ENCODE data around the gene WDR27. TPM values are rescaled to one million over a fixed set of nuclear protein-coding genes. Genes with fewer than 3 reads are reported as not detected.

Gene WDR27
- polyA plus RNA-seq, 2 of the 4 experiments (the other 2 are of a cell fraction) = 18.9 to 36.1 TPM

GRCh38 chr6:169701311-169701953 is 397 bp downstream of the WDR27 start:
- H3K4me1 ChIP-seq = peaks cover 31% of the 10 kb centered on the region
- DNase-seq (ENCODE audit: low read depth in 1 of 2, low spot score in 1 of 2) = no peak
- WGBS (ENCODE audit: missing lambda C conversion rate) = 1% methylated on average over 10 of the region's 54 CpGs
- peak in 1 of 2 experiments; percentile 76; a peak in 3 of 6 replicates for ATAC-seq
- peak overlapping the region; percentile 67 for H3K4me3 ChIP-seq
- TF ChIP-seq ZC3H11A (IDR thresholded peaks at IDR 0.05) (no peak), JUN (IDR thresholded peaks at IDR 0.05) (no peak), TFCP2L1 (CRISPR knock-in tag; IDR thresholded peaks at IDR 0.05) (no peak), RAD21 (conservative IDR thresholded peaks at IDR 0.05 in 1 of 2, IDR thresholded peaks at IDR 0.05 in 1 of 2) (no peak), NFE2L2 (conservative IDR thresholded peaks at IDR 0.05; ENCODE audit: low read length) (no peak), BHLHE40 (IDR thresholded peaks at IDR 0.05; ENCODE audit: low read depth, low read length) (no peak), RCOR1 (IDR thresholded peaks at IDR 0.05; ENCODE audit: low read depth, low read length) (no peak), RFX5 (IDR thresholded peaks at IDR 0.05) (no peak)
- TF ChIP-seq, protein P1, sequence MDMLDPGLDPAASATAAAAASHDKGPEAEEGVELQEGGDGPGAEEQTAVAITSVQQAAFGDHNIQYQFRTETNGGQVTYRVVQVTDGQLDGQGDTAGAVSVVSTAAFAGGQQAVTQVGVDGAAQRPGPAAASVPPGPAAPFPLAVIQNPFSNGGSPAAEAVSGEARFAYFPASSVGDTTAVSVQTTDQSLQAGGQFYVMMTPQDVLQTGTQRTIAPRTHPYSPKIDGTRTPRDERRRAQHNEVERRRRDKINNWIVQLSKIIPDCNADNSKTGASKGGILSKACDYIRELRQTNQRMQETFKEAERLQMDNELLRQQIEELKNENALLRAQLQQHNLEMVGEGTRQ (IDR thresholded peaks at IDR 0.05) = no peak
- H3K9me3 ChIP-seq = no peaks in the 10 kb centered on the region
- peak overlapping the region; percentile 85 for H3K4me2 ChIP-seq
- peak overlapping the region; percentile 90 to 100 for H3K27ac ChIP-seq
- POLR2A ChIA-PET = interaction anchor here (0.9 to 2.1 kb wide), 4 partner anchors 21 to 409 kb away, joined by 3 to 13 read pairs (median 6); partner anchors contain the start of genes DYNLT2 and ERMARD
- CTCF ChIA-PET = interaction anchor here (0.6 to 1.4 kb wide), 2 partner anchors 10 to 1561 kb away, joined by 3 read pairs; no protein-coding TSS in a partner anchor
- no peak for FAIRE-seq

DNA sequence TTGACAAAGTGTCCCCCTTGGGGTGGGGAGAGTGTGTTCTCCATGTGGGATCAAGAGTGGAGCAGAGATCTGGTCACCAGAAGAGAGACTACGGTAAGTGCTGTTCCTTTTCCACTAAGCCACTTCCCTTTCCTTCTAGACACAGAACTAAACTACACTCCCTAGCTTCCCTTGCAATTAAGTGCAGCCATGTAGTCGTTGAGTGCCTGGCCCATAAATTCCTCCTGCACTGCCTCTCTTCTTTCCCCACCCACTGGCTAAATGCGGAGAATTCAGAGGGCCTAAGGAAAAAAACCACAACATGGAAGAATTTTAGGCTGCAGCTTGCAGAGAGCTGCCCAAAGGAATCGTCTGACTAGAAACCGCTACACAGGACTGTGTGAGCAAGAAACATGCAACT is 1.5 kb downstream of the WDR27 start:
- CTCF ChIA-PET = interaction anchor here (0.9 kb wide), 1 partner anchor 36 kb away, joined by 3 read pairs; no protein-coding TSS in a partner anchor

More for the DNA sequence above, 1.5 kb downstream of the WDR27 start:
- DNase-seq (ENCODE audit: low read depth in 1 of 2, low spot score in 1 of 2) = no peak
- WGBS (ENCODE audit: missing lambda C conversion rate) = 84% methylated on average over 5 of the region's 5 CpGs
- Histone ChIP-seq H3K4me3 (no peak overlapping the region; the same call in 2 of the 3 replicates), H3K27ac (peak overlapping the region in 1 of 2 experiments; percentile 12; a peak in 1 of 6 replicates), H3K4me1 (peaks cover 27% of the 10 kb centered on the region; the same call in 2 of the 3 replicates), H3K4me2 (peak overlapping the region; percentile 85), H3K9me3 (peaks cover 4% of the 10 kb centered on the region; the same call in 1 of the 3 replicates)
- POLR2A ChIA-PET = no interaction called here
- ATAC-seq = no peak
- TF ChIP-seq POLR2AphosphoS2 (conservative IDR thresholded peaks at IDR 0.05; ENCODE audit: low read length) = no peak
- no peak for TF ChIP-seq ZNF302 (CRISPR knock-in tag; IDR thresholded peaks at IDR 0.05)
- no peak for TF ChIP-seq ZFP36 (IDR thresholded peaks at IDR 0.05; ENCODE audit: borderline replicate concordance, partially characterized antibody)
- TF ChIP-seq KDM1A (IDR thresholded peaks at IDR 0.05; ENCODE audit: low read depth) = no peak
- TF ChIP-seq EHMT2 (IDR thresholded peaks at IDR 0.05; ENCODE audit: low read depth) = no peak
- no peak for TF ChIP-seq SMC3 (IDR thresholded peaks at IDR 0.05)
- TF ChIP-seq HOXB13 (CRISPR knock-in tag; IDR thresholded peaks at IDR 0.05; ENCODE audit: low read depth) = no peak
- TF ChIP-seq ZSCAN20 (CRISPR knock-in tag; IDR thresholded peaks at IDR 0.05) = no peak
- no peak for TF ChIP-seq CHD2 (IDR thresholded peaks at IDR 0.05; ENCODE audit: low read length, partially characterized antibody)
- no peak for TF ChIP-seq SREBF2 (IDR thresholded peaks at IDR 0.05)
- TF ChIP-seq RAD21 (conservative IDR thresholded peaks at IDR 0.05 in 1 of 2, IDR thresholded peaks at IDR 0.05 in 1 of 2) = no peak
- no peak for TF ChIP-seq RARB (CRISPR knock-in tag; IDR thresholded peaks at IDR 0.05)
- no peak for TF ChIP-seq E2F6 (IDR thresholded peaks at IDR 0.05; ENCODE audit: borderline replicate concordance, low read depth)
- TF ChIP-seq CTCF (IDR thresholded peaks at IDR 0.05) = no peak
- no peak for TF ChIP-seq ESRRA (IDR thresholded peaks at IDR 0.05; ENCODE audit: borderline replicate concordance, low read length)
- FAIRE-seq = no peak
